Activated T-cell treated with anti-CD3 and anti-CD28 coated beads for 48 hours (primary cell): ENCODE results near the gene CPNE6.

ENCODE experiments used
- DNase-seq: peaks from one replicate; pipeline ENCODE4 v3.0.0-alpha.2; 2020; ENCODE audit warnings: low read depth

The CPNE6 gene

DNA sequence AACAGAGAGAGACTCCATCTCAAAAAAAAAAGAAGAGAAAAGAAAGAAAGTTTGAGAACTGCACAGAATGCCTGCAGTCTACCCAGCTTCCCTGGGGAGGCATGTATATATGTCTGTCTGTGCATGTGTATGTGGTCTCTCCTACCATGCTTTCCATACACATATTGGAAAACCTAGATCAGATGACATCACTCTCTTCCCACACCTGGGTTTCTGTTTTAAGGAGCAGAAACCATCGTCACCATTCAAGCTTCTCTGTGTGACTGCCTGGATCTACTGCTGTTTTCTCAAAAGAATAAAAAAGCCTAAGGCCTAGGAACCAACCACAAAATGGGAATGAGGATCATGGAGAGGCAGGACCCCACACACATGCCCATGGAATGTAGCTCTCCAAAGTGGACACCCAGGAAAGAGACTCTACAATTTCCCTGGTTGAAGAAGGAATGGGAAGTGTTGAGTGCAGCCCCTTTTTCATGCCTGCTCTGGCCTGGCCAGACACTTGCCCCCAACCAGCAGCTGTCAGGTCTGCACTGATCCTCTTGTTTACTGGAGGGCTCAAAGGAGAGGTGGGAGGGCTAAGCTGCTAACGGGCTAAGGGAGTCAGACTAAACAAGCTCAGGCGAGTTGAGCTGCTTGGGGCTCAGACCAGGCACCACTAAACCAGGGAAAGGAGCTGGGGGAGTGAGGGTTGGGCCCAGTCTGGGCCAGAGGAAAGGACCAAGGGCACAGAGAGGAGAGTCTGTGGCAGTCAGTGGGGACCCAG, 15.0 kb downstream of the CPNE6 start:
- no peak for DNase-seq

DNA sequence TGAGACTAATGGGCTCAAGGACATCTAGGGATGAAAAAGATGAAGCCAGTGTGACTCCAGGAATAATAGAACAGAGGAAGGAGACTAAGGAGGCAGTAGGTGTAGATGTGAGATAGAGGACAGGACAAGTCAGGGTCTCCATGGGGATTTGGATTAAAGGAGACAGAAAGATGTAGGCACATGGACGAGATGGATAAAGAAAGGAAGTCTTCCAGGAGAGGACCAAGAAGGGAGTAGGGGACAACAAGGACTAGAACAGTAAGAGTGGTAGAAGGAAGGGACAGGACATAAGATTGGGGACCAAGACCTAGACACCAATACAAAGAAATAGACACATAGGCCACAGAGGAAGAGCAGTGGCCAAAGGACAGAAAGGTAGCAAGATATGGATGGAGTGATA, 15.6 kb downstream of the CPNE6 start:
- DNase-seq = no peak

DNA sequence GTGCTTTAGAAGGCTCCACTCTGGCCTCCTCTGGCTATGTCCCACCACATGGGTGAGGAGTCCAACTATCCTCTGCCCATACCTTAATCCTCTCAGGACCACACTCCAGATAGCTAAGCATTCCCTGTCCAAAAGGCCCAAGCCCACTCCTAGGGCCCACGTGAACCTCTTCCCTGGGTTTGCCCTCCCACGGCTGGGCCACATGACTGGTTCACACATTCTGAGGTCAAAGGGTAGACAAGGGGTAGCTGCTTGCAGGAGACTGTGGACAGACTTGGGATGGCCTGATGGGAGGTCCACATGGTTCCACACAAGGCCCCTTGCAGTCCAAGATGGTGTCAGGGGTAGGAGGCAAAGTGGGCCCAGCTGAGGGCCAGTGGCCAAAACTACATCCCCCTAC, 16.7 kb downstream of the CPNE6 start:
- DNase-seq = no peak

DNA sequence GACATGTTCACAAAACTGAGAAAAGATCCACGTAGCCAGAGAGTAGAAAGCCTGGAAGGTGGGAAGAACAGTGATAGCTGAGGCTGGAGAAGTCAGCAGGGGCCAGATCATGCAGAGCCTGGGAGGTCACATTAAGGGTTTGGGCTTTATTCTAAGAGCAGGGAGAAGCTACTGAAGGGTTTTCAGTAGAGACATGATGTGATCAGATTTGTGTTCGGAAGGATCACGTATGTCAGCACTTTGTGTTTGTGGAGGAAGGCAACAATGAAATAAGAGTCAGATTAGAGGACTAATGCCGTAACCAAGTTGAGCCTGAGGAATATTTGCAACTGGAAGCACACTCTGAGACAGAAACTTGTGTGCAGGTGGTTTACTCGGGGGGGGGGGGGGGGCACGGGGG, 18.5 kb downstream of the CPNE6 start:
- DNase-seq = no peak

DNA sequence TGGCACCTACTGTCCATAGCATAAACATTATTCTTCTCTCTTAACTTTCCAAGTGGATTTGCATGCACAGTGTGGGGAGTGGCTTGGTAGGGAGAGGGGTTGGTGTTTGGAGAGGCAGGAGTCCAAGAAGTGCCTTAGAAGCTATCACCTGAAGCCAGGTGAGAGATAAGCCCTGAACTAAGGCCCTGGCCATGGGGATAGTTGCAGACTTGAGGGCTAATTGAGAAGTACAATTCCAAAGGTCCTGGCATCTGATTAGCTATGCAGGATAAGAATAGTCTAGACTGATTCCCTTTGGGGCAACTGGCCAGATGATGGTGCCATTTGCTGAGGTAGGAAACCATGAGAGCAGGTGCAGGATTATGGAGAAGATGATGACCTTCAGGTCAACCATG, 20.7 kb downstream of the CPNE6 start:
- no peak for DNase-seq

DNA sequence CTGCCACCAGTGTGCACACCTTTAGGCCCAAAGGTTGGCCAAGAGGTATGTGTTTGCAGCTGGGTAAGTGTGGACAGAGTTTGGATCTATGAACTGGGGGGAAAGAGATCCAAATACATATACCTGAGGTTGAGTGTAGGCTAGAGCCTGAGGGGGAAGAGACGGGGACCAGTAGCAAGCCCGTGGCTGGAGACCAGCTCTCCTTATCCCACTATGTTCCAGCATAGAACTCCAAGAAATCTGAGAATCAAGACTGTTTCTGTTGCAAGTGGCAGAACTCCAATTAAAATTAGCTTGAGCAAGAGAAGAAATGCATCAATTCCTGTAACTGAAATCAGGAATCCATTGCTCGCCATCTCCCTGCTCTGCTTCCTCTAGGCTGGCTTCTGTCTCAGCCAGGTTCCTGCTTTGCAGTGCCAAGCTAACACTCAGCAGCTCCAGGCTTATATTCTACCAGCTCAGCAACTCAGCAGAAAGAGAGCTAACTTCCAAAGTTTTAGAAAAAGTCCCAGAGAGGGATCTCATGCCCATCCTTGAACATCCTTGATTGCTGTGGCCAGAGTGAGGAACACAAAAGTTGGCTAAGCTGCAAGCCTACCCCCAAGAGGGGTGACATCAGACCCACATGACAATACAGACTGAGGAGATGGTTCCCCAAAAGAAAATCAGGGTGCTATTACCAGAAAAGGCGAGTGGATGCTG, 21.3 kb downstream of the CPNE6 start:
- no peak for DNase-seq

DNA sequence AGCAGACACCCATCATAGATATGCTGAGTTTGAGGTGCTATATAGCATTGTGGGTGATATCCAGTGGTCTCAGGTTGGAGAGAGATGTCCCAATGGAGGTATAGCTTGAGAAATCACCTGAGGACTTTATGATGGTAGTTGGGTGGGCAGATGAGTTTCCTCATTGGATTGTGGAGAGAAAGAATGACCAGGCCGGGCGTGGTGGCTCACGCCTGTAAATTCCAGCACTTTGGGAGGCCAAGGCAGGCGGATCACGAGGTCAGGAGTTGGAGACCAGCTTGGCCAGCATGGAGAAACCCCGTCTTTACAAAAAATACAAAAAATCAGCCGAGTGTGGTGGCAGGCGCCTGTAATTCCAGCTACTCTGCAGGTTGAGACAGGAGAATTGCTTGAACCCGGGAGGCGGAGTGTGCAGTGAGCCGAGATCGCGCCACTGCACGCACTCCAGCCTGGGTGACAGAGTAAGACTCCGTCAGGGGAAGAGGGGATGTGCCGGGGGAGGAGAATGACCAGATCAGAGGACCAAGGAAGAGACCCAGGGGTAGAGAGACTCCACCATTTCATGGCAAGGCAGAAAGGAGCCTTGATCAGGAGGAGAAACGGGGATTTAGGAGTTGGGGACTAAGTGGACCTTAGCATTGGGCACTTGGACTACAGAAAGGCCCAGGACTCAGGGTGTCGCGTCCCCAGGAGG, 22.0 kb downstream of the CPNE6 start:
- DNase-seq = no peak

DNA sequence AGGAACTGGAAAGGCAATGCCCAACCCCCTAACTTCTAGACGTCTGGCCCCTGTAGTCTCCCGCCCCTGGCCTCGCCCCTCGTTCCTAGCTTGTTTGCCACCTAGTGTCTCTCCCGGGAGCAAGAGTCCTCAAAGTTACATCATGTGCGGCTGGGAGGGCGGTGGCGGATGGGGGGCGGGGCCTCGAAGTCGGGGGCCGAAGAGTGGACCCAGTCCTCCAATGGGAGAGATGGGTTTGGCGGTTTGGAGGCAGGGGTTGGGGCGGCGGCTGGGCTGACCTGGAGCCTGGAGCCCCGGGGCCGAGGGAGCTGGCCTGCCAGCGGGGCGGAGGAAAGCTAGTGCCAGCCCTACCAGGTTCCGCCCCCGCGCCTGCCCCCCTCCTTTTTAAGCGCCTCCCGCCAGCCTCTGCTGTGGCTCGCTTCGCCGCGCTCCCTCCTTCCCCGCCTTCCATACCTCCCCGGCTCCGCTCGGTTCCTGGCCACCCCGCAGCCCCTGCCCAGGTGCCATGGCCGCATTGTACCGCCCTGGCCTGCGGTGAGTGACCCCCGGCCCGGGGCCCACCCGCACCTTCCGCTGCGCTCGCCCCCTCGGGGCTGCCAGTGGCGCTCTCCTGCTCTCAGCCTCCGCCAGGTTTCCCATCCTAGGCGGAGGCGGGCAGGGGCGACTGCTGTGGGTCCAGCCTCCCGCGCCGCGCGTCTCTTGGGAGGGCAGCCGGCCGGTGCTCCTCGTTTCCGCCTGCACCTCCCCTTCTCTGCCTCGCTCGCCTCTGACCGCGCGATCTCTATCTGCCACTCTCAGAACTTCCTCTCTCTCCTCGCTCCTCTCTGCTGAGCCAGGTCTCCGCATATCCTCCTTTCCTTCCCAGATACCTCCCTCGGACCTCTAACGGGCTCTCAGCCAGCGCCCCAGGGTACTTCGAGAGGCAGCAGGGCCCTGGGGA, 22.8 kb downstream of the CPNE6 start, which contains the start of gene PCK2:
Gene PCK2 (plus strand): TSS at position 411 of the 940 bp plus-strand sequence. CDS start 95 bp downstream, at position 506.
- DNase-seq = peak; percentile 85

DNA sequence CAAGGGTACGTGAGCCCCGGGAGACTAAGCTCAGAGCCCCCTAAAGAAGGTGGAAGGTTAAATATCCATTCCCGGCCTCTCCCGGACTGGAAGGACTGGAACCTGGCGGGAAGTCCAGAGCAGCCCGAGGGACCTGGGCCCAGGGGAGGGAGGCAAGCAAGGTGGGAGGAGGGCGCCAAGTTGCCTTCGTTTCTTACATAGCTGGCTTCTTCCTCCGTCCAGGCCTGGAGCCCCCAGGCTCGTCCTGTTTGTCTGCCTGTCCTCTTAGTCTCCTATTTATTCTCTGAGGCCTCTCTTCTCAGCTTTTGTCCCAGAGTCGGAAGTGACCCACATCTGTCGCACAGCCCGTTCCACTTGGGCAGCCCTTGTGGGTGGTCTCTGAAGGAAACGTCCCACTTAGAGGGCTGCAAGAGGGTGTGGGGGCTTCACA, 23.5 kb downstream of the CPNE6 start:
- DNase-seq = no peak

DNA sequence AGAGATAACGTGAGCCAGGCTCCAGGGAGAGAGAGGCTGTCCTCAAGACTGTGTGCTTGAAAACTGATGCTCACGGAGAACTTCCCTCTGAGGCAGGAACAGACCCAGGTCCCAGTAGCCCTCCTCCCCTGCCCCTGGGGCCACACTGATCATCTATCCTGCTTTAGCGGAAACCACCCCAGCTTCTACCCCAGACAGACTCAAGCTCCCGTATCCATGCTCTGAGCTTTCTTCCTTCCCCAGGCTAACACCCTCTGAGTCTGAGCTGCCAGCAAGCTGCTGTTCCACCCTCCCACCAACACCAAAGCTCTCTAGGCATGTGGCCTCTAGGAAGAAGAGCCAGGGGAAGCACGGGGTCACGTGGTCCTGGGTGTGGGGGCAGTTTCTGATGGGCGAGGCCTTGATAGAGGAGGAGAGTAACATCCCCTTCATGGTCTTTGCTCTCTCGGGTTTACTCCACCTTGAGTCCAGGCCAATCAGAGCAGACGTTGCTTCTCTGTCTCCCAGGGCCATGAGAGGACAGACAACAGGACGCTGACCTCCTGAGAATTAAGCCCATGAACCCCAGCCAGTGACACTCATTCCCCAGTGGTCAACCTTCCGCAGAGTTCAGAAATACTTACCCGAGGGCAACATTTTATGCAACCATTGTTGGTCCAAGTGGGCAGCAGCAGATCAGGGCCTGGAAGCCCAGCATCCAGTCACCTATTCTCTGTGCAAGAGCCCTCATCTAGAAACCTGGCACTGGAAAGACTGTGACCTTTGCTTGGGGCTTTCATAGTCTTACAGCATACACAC, 24.1 kb downstream of the CPNE6 start:
- DNase-seq = peak; percentile 63

DNA sequence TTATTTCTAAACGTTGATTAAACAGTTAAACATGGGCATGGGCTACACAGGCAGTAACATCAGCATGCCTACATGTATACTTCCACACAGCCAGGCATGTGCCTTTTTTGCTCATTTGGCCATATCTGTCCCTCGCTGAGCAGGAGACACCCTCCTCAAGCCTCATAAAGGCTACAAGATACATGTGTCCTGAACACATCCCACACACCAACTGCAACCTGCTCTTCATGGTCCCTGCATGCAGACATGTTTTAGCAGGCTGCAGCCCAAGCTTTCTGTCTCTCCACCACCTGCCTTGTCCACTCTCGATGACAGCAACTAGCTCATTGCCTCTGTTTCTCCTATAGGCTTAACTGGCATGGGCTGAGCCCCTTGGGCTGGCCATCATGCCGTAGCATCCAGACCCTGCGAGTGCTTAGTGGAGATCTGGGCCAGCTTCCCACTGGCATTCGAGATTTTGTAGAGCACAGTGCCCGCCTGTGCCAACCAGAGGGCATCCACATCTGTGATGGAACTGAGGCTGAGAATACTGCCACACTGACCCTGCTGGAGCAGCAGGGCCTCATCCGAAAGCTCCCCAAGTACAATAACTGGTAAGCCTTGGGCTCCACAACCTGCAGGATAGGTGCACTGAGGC, 25.3 kb downstream of the CPNE6 start:
- no peak for DNase-seq

DNA sequence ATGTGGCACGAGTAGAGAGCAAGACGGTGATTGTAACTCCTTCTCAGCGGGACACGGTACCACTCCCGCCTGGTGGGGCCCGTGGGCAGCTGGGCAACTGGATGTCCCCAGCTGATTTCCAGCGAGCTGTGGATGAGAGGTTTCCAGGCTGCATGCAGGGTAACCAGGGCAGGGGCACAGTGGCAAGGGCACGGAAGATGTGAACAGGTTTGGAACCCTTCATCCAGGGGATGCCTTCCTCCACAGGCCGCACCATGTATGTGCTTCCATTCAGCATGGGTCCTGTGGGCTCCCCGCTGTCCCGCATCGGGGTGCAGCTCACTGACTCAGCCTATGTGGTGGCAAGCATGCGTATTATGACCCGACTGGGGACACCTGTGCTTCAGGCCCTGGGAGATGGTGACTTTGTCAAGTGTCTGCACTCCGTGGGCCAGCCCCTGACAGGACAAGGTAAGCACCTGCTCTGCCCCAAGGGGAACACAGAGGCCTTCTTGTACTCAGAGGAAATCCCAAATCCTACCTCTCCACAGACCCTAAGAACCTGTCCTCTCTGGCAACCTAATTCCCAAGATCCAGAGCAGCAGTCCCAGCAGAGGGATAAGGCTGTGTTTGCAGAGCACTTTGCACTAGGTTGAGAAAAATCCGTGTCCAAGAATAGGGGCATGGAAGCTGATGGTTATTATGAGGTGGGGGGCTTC, 27.0 kb downstream of the CPNE6 start:
- no peak for DNase-seq

DNA sequence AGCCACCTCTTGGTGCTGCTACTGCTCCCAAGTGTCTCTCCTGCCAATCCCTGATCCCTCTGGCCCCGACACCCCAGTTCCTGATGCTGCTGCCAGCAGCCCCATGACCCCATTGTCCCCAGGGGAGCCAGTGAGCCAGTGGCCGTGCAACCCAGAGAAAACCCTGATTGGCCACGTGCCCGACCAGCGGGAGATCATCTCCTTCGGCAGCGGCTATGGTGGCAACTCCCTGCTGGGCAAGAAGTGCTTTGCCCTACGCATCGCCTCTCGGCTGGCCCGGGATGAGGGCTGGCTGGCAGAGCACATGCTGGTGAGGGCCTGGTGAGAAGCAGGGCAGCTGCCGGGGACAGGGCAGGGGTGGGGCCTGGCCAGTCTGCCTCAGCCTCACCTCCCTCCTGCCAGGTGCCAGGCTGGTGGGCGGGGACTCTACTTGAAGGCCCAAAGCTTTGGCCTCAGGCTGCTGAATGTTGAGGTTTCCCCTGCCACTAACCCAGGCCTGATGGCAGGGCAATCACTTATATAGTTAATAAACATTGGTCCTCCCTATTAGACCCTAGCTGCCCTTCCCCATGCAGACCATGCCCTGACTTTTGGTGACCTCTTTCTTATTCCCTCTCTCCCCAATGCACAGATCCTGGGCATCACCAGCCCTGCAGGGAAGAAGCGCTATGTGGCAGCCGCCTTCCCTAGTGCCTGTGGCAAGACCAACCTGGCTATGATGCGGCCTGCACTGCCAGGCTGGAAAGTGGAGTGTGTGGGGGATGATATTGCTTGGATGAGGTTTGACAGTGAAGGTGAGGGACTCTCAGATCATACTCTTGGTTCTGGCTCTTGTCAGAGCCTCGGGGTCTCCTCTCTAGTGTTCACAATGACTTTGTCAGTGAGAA, 27.8 kb downstream of the CPNE6 start:
- no peak for DNase-seq

DNA sequence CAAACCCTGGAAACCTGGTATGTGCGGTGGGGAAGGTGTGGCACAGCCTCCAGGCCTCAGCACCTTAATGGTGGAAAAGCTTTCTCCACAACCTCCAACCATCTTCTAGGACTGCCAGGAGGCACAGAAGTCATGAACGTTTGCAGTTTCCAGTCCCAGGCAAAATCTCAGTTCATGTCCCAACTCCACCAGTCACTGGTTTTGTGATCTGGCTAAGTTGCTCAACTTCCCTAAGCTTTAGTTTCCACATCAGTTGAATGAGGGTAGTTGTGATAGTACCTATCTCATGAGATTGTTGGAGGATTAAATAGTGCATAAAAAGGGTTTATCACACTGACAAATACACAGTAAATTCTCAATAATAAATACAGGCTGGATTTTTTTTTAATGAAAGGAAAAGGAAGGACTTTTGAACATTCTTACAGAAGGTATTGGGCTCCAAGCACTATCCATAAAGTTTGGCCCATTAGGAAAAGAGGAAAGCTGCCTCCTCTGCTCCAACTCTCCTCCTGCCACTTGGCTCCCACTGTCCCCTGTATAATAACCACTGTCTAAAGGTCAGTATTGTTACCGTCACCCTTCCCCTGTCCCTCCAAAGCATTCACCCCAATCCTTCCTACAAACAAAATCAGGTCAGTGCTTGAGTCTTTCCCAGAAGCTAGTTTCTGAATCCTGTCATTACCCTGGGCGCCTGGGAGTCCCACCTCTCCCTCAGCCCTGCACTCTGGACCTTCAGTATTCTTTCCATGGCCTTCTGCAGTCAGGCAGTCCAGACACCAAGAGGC, 29.0 kb downstream of the CPNE6 start:
- DNase-seq = no peak

DNA sequence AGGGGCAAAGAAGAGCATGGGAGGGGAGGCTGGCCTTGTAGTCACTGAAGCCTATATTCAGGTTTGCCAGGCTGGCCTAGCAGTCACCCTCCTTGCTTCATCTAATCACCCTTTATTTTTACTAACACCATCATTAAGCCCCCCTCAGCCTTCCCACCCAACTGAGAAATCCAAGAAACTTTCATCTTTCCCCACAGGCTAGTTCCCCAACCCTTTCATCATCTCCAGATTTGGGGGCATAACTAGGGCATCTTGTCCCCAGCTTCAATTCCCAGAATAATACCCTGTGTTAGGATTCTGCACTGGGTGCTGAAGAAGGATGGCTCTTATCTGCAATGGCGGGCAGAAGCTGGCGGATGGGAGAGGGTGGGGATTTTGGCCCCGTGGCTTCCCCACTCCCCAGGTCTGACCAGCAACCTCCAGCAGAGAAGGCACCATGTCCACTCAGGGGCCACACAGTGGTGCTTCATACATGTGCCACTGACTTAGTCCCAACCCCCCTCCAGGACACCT, 29.7 kb downstream of the CPNE6 start:
- no peak for DNase-seq

DNA sequence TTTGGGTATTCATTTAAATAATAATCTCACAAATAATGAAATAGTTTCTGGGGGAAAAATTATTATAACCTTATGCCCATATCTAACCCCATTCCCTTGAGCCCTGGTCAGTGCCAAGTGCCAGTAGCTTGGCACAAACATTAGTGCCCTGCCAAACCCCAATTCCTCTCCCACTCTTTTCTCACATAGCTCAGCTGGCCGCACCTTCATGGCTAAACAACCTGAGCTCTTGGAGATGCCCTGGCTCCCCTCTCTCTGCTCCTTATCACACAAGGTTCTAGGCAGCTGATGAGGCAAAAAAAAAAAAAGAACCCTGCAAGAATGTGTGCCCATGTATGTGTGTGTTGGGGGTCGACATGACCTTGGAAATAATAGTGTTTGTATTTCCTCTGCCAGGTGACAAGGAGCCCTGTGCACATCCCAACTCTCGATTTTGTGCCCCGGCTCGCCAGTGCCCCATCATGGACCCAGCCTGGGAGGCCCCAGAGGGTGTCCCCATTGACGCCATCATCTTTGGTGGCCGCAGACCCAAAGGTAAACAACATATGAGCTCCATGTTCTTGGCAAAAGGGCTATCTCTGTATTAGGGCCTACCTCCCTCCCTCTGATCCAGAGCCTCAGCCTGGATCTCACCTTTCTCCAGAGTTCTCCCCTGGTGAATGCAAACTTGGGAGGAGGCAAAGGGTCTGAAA, 31.1 kb downstream of the CPNE6 start:
- DNase-seq = no peak

DNA sequence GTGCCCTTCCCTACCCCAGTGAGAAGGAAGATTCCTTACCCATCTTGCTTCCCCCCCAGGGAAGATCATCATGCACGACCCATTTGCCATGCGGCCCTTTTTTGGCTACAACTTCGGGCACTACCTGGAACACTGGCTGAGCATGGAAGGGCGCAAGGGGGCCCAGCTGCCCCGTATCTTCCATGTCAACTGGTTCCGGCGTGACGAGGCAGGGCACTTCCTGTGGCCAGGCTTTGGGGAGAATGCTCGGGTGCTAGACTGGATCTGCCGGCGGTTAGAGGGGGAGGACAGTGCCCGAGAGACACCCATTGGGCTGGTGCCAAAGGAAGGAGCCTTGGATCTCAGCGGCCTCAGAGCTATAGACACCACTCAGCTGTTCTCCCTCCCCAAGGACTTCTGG, 32.1 kb downstream of the CPNE6 start:
- DNase-seq = no peak
